Progenitor cell of endocrine pancreas (in vitro differentiated cells): Measurements from ENCODE around the gene AMHR2. TPM values are rescaled to one million over a fixed set of nuclear protein-coding genes. Genes with fewer than 3 reads are reported as not detected.
"Not testable (repeated sequence)": the region's sequence is repeated elsewhere in the genome, so short reads cannot be mapped to it uniquely, and the experiment has no call there.

Source experiments
- DNase-seq: peaks from one replicate; pipeline ENCODE4 v3.0.0; 2021; ENCODE audit warnings: low spot score; ENCODE audit not compliant: unreplicated experiment
- H3K27ac Mint-ChIP-seq: 2 replicates; pipeline ENCODE4 v1.8.0; 2021; ENCODE audit warnings: mild to moderate bottlenecking, moderate library complexity, mixed read lengths
- H3K27me3 Mint-ChIP-seq: 2 replicates; pipeline ENCODE4 v1.8.0; 2021; ENCODE audit warnings: mixed read lengths
- H3K36me3 Mint-ChIP-seq: 2 replicates; pipeline ENCODE4 v1.8.0; 2022; ENCODE audit warnings: mixed read lengths; ENCODE audit not compliant: insufficient read depth
- H3K4me1 Mint-ChIP-seq: 2 replicates; pipeline ENCODE4 v1.8.0; 2021; ENCODE audit warnings: low read depth, mixed read lengths
- H3K4me3 Mint-ChIP-seq: 2 replicates; pipeline ENCODE4 v1.8.0; 2021; ENCODE audit warnings: low read depth, mild to moderate bottlenecking, moderate library complexity, mixed read lengths
- H3K9me3 Mint-ChIP-seq: 2 replicates; pipeline ENCODE4 v1.8.0; 2021; ENCODE audit warnings: low read depth, mixed read lengths
- CTCF ChIP-seq: fragments of 200-600 bp; sonication (generic); IDR thresholded peaks from one replicate; pipeline ENCODE4 v1.5.0; 2021; ENCODE audit warnings: antibody characterized with exemption, mild to moderate bottlenecking; ENCODE audit not compliant: unreplicated experiment
- total RNA-seq: library from RNA; stranded (reverse); gene quantifications from 2 replicates; pipeline ENCODE4 v1.2.1, GENCODE V29; 2021

Gene AMHR2
- total RNA-seq, 1 donor from 2014 or later = 35.1 TPM

- Mint-ChIP-seq H3K9me3 (no peaks in the 10 kb centered on the region), H3K4me3 (peak within 1 kb of the TSS; percentile 88), H3K27ac (peak within 1 kb of the TSS; percentile 97), H3K27me3 (no peaks in the 10 kb centered on the region), H3K36me3 (peaks cover 5% of the 10 kb centered on the region), H3K4me1 (peaks cover 23% of the 10 kb centered on the region)
- peak; percentile 88 for DNase-seq
- no peak for TF ChIP-seq CTCF
Observed at GRCh38 chr12:53441040-53441833, 17.6 kb downstream of the AMHR2 start, which contains the start of gene PRR13. PRR13 (plus strand) TSS chr12:53441734; CDS start chr12:53442715, 981 bp downstream.

DNA sequence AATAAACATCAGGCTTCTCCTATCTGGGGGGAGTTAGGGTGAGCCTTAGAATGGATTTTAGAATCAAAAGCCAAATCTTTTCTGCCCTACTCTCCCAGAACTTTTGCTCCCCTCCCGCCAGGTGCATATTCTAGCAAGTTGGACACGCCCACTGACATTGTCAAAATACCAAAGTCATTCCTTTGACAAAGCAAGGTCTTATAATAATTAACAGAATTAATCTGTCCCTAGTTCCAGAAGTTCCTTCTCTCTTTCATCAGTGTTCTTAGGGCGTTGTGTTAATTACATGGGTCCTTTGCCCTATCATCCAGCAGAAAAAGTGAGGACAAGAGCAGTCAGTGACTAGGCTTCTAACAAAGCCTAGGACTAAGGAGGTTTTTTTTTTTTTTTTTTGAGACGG is 20.3 kb downstream of the AMHR2 start:
- Mint-ChIP-seq H3K27ac (peak overlapping the region; percentile 91), H3K27me3 (no peaks in the 10 kb centered on the region), H3K36me3 (peaks cover 11% of the 10 kb centered on the region), H3K9me3 (no peaks in the 10 kb centered on the region), H3K4me3 (peak overlapping the region; percentile 57), H3K4me1 (peaks cover 20% of the 10 kb centered on the region)
- no peak for TF ChIP-seq CTCF
- no peak for DNase-seq

DNA sequence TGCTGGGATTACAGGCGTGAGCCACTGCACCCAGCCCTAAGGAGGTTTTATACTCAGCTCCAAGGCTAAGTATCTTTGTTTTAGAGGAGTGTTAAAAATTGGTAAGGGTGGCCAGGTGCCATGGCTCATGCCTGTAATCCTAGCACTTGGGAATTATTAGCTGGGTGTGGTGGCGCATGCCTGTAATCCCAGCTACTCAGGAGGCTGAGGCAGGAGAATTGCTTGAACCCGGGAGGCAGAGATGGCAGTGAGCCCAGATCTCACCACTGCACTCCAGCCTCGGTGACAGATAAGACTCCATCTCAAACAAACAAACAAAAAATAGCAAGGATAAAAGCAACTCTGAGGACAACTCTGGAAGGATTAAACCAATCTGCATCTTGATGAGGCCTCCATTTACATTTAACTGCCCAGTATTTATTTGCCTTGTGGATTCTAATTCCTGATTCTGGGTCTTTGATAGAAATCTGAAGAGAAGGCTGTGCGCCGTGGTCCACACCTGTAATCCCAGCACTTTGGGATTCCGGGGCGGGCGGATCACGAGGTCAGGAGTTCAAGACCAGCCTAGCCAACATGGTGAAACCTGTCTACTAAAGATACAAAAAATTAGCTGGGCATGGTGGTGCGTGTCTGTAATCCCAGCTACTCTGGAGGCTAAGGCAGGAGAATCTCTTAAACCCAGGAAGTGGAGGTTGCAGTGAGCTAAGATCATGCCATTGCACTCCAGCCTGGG is 21.1 kb downstream of the AMHR2 start:
- DNase-seq, H3K27me3 Mint-ChIP-seq, H3K9me3 Mint-ChIP-seq, H3K4me3 Mint-ChIP-seq: not testable (repeated sequence)
- H3K27ac Mint-ChIP-seq = peak overlapping the region; percentile 49
- H3K4me1 Mint-ChIP-seq = peaks cover 20% of the 10 kb centered on the region
- peaks cover 11% of the 10 kb centered on the region for H3K36me3 Mint-ChIP-seq

- peaks cover 22% of the 10 kb centered on the region for H3K36me3 Mint-ChIP-seq
- H3K4me1 Mint-ChIP-seq = peaks cover 21% of the 10 kb centered on the region
- H3K9me3 Mint-ChIP-seq = no peaks in the 10 kb centered on the region
- H3K27ac Mint-ChIP-seq = no peak overlapping the region
- no peak for DNase-seq
- H3K4me3 Mint-ChIP-seq = no peak overlapping the region
- no peaks in the 10 kb centered on the region for H3K27me3 Mint-ChIP-seq
- TF ChIP-seq CTCF = no peak
Observed at GRCh38 chr12:53450936-53451335, 27.3 kb downstream of the AMHR2 start.

DNA sequence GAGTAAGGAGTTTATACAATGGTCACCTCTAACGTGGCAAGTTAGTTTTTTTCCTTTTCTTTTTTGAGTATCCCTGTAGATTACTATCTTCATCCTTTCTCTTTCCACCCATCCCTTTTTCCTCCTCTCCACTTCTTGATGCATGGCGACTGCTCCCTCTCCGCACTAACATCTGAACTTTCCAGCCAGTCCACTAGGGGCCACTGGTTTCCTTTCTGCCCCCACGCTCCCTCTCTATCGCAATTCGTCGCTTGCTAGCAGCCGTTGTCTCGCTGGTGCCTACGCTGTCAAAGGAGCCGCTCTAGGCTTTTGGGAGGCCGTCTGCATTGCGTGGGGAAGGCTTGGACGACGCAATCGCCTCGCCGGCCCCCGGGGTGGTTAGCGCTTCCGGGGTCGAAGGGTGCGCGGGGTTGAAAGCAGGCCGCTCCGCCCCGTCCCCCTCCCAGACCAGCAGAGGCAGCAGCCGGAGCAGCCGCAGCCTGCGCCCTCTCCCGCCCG is 28.1 kb downstream of the AMHR2 start, which contains the start of gene PCBP2:
Gene PCBP2 (plus strand): TSS at position 442 of the 498 bp plus-strand sequence. CDS start 2,699 bp downstream, outside the sequence.
- H3K9me3 Mint-ChIP-seq = no peaks in the 10 kb centered on the region
- peaks cover 24% of the 10 kb centered on the region for H3K36me3 Mint-ChIP-seq
- H3K27ac Mint-ChIP-seq = peak within 1 kb of the TSS; percentile 100
- no peaks in the 10 kb centered on the region for H3K27me3 Mint-ChIP-seq
- TF ChIP-seq CTCF = peak; percentile 81
- DNase-seq = peak; percentile 96
- peaks cover 25% of the 10 kb centered on the region for H3K4me1 Mint-ChIP-seq
- H3K4me3 Mint-ChIP-seq = peak within 1 kb of the TSS; percentile 98
